Hepatocyte (in vitro differentiated cells): ENCODE data around the gene KRTAP9-3. TPM values are rescaled to one million over a fixed set of nuclear protein-coding genes. Genes with fewer than 3 reads are reported as not detected.
"Not testable (repeated sequence)": the region's sequence is repeated elsewhere in the genome, so short reads cannot be mapped to it uniquely, and the experiment has no call there.

ENCODE experiments used
- DNase-seq: peaks from one replicate; pipeline ENCODE4 v3.0.0-alpha.2; 2016; ENCODE audit warnings: low spot score
- H2AFZ ChIP-seq: fragments of 200-600 bp; sonication (generic); 2 replicates; pipeline ENCODE4 v1.6.0; 2016; ENCODE audit warnings: antibody characterized with exemption, mild to moderate bottlenecking
- H3K27ac ChIP-seq: fragments of 200-600 bp; sonication (generic); 2 replicates; pipeline ENCODE4 v1.5.1; 2016; ENCODE audit warnings: mild to moderate bottlenecking
- H3K27me3 ChIP-seq: fragments of 200-600 bp; sonication (generic); 2 replicates; pipeline ENCODE4 v1.6.1; 2016
- H3K36me3 ChIP-seq: fragments of 200-600 bp; sonication (generic); replicated peaks from 2 replicates; pipeline ENCODE4 v1.5.1; 2016; ENCODE audit warnings: low read depth; ENCODE audit not compliant: insufficient read depth
- H3K4me1 ChIP-seq: fragments of 200-600 bp; sonication (generic); 2 replicates; pipeline ENCODE4 v1.5.1; 2016; ENCODE audit warnings: mild to moderate bottlenecking, moderate library complexity; ENCODE audit not compliant: insufficient read depth
- H3K4me2 ChIP-seq: fragments of 200-600 bp; sonication (generic); 2 replicates; pipeline ENCODE4 v1.6.0; 2016
- H3K4me3 ChIP-seq: fragments of 200-600 bp; sonication (generic); 2 replicates; pipeline ENCODE4 v1.5.1; 2016; ENCODE audit warnings: mild to moderate bottlenecking
- H3K79me2 ChIP-seq: fragments of 200-600 bp; sonication (generic); 2 replicates; pipeline ENCODE4 v1.6.0; 2017; ENCODE audit warnings: mild to moderate bottlenecking
- H3K9me2 ChIP-seq: fragments of 200-600 bp; sonication (generic); replicated peaks from 2 replicates; pipeline ENCODE4 v1.6.0; 2017; ENCODE audit warnings: mild to moderate bottlenecking; ENCODE audit not compliant: insufficient read depth
- H3K9me3 ChIP-seq: fragments of 200-600 bp; sonication (generic); 2 replicates; pipeline ENCODE4 v1.5.1; 2016; ENCODE audit warnings: low read depth, mild to moderate bottlenecking
- H4K20me1 ChIP-seq: fragments of 200-600 bp; sonication (generic); 2 replicates; pipeline ENCODE4 v1.6.0; 2016; ENCODE audit warnings: mild to moderate bottlenecking; ENCODE audit not compliant: insufficient read depth, poor library complexity, severe bottlenecking
- CTCF ChIP-seq: fragments of 200-600 bp; sonication (generic); IDR thresholded peaks from 2 replicates; pipeline ENCODE4 v1.5.1; 2016; ENCODE audit warnings: antibody characterized with exemption, mild to moderate bottlenecking; ENCODE audit not compliant: poor library complexity
- EZH2 ChIP-seq: fragments of 200-600 bp; sonication (generic); IDR thresholded peaks from 2 replicates; pipeline ENCODE4 v1.6.1; 2016; ENCODE audit warnings: antibody characterized with exemption, mild to moderate bottlenecking, borderline replicate concordance
- EZH2phosphoT487 ChIP-seq: fragments of 200-600 bp; sonication (generic); IDR thresholded peaks from one replicate; pipeline ENCODE4 v1.6.1; 2018; ENCODE audit warnings: antibody characterized with exemption, mild to moderate bottlenecking, low read depth, moderate library complexity; ENCODE audit not compliant: unreplicated experiment, severe bottlenecking
- WGBS: methylation state at CpG from one replicate; pipeline ENCODE4 v1.1.6; 2016; ENCODE audit warnings: low lambda C conversion rate; ENCODE audit errors: missing lambda C conversion rate; 5-methylcytosine and 5-hydroxymethylcytosine counted together
- polyA plus RNA-seq: library from polyadenylated mRNA; unstranded; fragments of >200 nt; fragmentation: Nextera tagmentation; extraction: Ambion mirVana; gene quantifications from 2 replicates; pipeline ENCODE4 v1.2.1, GENCODE V29; 2016
- total RNA-seq: library from RNA; depleted of rRNA; stranded (reverse); fragments of >200 nt; gene quantifications from 2 replicates; pipeline ENCODE4 v1.2.3, GENCODE V29; 2014

KRTAP9-3 gene
- total and polyA plus RNA-seq, 2 experiments from 2014 or later = not detected

- no peaks in the 10 kb centered on the region for H3K9me2 ChIP-seq
- H3K4me1 ChIP-seq = no peaks in the 10 kb centered on the region
- H2AFZ ChIP-seq = no peak overlapping the region
- peaks cover 3% of the 10 kb centered on the region for H3K27me3 ChIP-seq
- no peak overlapping the region for H3K27ac ChIP-seq
- H3K79me2 ChIP-seq = no peaks in the 10 kb centered on the region
- no peak for TF ChIP-seq EZH2phosphoT487
- TF ChIP-seq EZH2 = no peak
- TF ChIP-seq CTCF = no peak
- no peaks in the 10 kb centered on the region for H3K9me3 ChIP-seq
- H4K20me1 ChIP-seq = no peaks in the 10 kb centered on the region
- no peak for DNase-seq
- WGBS = 83% methylated on average over 7 of the region's 7 CpGs
- H3K36me3 ChIP-seq = no peaks in the 10 kb centered on the region
- H3K4me2 ChIP-seq = no peak overlapping the region
- no peak overlapping the region for H3K4me3 ChIP-seq
Observed at GRCh38 chr17:41212524-41213169, 19.6 kb upstream of the KRTAP9-3 start.

- no peak overlapping the region for H2AFZ ChIP-seq
- no peaks in the 10 kb centered on the region for H3K9me2 ChIP-seq
- no peaks in the 10 kb centered on the region for H3K4me1 ChIP-seq
- H3K36me3 ChIP-seq = no peaks in the 10 kb centered on the region
- no peaks in the 10 kb centered on the region for H3K9me3 ChIP-seq
- H3K79me2 ChIP-seq = no peaks in the 10 kb centered on the region
- TF ChIP-seq CTCF (no peak), EZH2 (no peak), EZH2phosphoT487 (no peak)
- H4K20me1 ChIP-seq = no peaks in the 10 kb centered on the region
- H3K27ac ChIP-seq = no peak overlapping the region
- H3K27me3 ChIP-seq = peaks cover 3% of the 10 kb centered on the region
- H3K4me2 ChIP-seq = no peak overlapping the region
- H3K4me3 ChIP-seq = no peak overlapping the region
- no peak for DNase-seq
- 100% methylated on average over 1 of the region's 1 CpG for WGBS
Observed at GRCh38 chr17:41215681-41216080, 16.6 kb upstream of the KRTAP9-3 start.

GRCh38 chr17:41223821-41224220 lies 8.4 kb upstream of the KRTAP9-3 start:
- 89% methylated on average over 2 of the region's 2 CpGs for WGBS
- H3K9me3 ChIP-seq = no peaks in the 10 kb centered on the region
- no peaks in the 10 kb centered on the region for H3K4me1 ChIP-seq
- no peaks in the 10 kb centered on the region for H3K9me2 ChIP-seq
- H3K4me3 ChIP-seq = no peak overlapping the region
- H4K20me1 ChIP-seq = no peaks in the 10 kb centered on the region
- TF ChIP-seq EZH2 (no peak), CTCF (no peak), EZH2phosphoT487 (no peak)
- no peak for DNase-seq
- H2AFZ ChIP-seq = no peak overlapping the region
- H3K27ac ChIP-seq = no peak overlapping the region
- no peaks in the 10 kb centered on the region for H3K79me2 ChIP-seq
- H3K4me2 ChIP-seq = no peak overlapping the region
- no peaks in the 10 kb centered on the region for H3K36me3 ChIP-seq
- H3K27me3 ChIP-seq = peaks cover 6% of the 10 kb centered on the region

- H3K79me2 ChIP-seq = no peaks in the 10 kb centered on the region
- H3K9me3 ChIP-seq = no peaks in the 10 kb centered on the region
- H3K4me3 ChIP-seq = no peak overlapping the region
- H4K20me1 ChIP-seq = no peaks in the 10 kb centered on the region
- H3K27me3 ChIP-seq = peaks cover 11% of the 10 kb centered on the region
- TF ChIP-seq CTCF = no peak
- DNase-seq = no peak
- no peaks in the 10 kb centered on the region for H3K36me3 ChIP-seq
- no peaks in the 10 kb centered on the region for H3K9me2 ChIP-seq
- WGBS = 95% methylated on average over 6 of the region's 6 CpGs
- no peak overlapping the region for H3K4me2 ChIP-seq
- H3K4me1 ChIP-seq = no peaks in the 10 kb centered on the region
- no peak overlapping the region for H2AFZ ChIP-seq
- H3K27ac ChIP-seq = no peak overlapping the region
Observed at GRCh38 chr17:41226051-41226450, 6.2 kb upstream of the KRTAP9-3 start.

- DNase-seq, H3K9me2 ChIP-seq, H3K4me2 ChIP-seq, H2AFZ ChIP-seq, H3K27ac ChIP-seq, H4K20me1 ChIP-seq, H3K4me3 ChIP-seq, H3K9me3 ChIP-seq, H3K4me1 ChIP-seq, H3K36me3 ChIP-seq, H3K79me2 ChIP-seq: not testable (repeated sequence)
- H3K27me3 ChIP-seq = peaks cover 11% of the 10 kb centered on the region
- WGBS = 65% methylated on average over 3 of the region's 4 CpGs
Observed at GRCh38 chr17:41226598-41227095, 5.6 kb upstream of the KRTAP9-3 start, which contains the start of gene KRTAP9-2. Gene KRTAP9-2, plus strand, starts transcription at chr17:41226648. Its CDS starts 7 bp downstream, at chr17:41226655.
